HPDE6-E6E7 (cell line): ENCODE results near the gene ARHGEF37.

ENCODE experiments used
- DNase-seq: peaks from one replicate; pipeline ENCODE4 v3.0.0; 2011; ENCODE audit warnings: missing footprints; ENCODE audit errors: extremely low spot score

The ARHGEF37 gene

DNA sequence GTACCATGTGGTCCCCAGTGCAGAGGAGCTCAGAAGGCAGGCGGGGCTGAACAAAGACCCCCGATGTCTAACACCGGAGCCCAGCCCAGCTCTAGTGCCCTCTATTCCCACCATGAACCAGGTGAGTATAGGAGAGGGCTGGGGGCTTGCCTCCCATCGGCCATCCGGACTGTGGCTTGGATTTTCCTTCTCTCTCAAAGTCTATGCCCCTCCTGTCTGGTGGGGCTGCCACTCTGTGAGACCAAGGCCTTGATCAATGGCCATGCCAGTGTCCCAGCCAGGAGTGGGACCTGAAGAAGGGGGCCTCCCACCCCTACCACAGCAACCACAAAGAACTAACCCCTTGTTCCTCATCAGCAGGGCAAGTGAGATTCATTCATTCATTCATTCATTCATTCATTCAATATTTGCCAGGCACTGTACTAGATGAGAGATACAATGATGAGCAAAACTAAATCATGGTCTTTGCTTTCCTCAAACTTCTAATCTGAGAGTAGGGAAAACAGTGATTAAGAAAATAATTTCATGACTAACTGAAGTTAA is 47.6 kb downstream of the ARHGEF37 start:
- no peak for DNase-seq

DNA sequence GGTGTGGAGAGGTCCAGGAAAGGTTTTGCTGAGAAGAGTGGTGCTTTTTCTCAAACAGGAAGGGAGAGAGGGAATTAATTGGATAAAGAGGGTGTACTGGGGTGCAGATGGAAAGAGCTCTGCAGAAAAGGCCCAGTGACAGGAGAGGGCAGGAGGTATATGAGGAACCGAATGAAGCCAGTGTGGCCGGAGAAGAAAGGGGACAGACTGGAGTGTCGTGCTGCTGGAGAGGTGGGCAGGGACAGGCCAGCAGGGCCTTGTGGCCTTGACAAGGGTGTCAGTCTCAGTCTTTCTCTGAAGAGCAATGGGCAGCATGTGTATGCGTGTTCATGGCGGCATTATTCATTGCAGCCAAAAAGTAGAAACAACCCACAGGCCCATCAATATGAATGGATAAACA is 48.1 kb downstream of the ARHGEF37 start:
- DNase-seq = no peak

DNA sequence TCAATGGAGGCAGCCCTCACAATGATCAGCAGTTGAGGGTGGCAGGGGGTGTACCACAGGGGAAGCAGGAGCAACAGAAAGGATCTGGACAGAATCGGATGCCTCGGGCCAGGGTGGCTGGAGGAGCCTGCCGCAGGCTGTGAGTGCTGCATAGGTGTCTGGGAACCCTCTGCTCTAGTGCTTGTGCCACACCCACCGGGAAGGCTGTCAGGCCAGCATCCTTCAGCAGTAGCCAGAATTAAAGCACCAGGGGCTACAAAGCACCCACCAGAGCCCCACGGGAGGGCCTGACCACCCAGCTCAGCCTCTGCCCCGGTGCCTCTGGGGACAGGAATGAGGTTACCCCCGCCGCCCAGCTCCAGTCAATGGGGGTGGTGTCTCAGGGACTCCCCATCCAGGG is 49.0 kb downstream of the ARHGEF37 start:
- DNase-seq = no peak

DNA sequence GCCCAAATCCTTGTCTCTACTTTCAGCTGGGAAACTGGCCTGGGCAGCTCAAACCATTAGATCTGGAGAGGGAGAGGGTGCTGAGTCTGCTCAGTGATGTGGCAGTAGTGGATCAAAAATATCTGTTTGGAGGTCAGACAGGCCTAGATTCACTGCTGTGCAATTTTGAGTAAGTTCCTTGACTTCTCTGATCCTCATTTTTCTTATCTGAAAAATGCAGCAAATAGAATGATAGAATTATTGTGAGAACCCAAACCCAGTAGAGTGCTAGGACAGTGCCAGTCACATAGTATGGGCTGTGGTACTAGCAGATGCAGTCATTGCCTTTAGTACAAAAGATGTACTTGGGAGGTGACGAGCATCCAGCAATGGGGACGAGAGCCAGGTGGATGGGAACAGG is 50.2 kb downstream of the ARHGEF37 start:
- no peak for DNase-seq

DNA sequence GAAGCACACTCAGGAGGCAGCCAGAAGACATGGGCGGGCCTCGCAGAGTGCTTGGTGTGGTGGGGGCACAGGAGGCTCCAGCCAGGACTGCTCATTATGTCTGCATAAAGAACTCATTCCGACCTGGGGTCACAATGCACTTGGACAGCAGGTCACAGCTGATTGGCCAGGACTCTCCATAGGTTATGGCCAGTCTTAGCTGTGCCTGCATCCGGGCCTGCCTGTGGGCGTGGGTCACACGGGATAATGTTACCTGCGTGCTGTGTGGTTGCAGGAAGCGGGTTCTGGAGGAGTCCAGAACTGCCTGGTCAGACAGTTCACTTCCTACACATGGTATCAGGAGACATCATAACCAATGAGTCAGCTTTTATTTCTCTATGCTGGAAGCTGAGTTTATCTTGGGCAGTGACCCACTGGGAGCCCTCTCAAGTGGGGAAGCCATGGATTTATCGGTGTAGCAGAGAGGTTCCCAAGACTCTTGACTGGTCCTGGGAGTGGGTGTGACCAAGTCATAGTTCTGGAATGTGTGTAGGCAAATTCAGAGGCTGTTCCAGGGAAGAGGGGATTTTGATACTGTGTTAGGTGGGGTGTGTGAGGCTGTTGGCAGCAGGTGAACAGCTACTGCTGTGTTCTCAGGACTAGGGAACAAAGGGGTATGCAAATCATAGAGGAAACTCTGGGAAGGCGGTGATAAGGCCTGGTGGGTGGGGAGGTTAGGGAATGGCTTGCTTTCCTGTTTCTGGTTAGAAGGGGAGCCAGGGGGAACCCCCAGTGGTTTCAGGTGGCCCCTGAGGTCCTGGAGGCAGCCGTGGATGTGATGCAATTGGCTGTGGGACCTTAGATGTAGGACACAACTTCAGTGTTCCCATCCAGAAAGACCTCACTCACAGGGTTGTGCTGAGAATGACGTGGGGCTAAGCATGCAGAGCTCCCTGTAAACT is 51.3 kb downstream of the ARHGEF37 start:
- DNase-seq = peak; percentile 57

DNA sequence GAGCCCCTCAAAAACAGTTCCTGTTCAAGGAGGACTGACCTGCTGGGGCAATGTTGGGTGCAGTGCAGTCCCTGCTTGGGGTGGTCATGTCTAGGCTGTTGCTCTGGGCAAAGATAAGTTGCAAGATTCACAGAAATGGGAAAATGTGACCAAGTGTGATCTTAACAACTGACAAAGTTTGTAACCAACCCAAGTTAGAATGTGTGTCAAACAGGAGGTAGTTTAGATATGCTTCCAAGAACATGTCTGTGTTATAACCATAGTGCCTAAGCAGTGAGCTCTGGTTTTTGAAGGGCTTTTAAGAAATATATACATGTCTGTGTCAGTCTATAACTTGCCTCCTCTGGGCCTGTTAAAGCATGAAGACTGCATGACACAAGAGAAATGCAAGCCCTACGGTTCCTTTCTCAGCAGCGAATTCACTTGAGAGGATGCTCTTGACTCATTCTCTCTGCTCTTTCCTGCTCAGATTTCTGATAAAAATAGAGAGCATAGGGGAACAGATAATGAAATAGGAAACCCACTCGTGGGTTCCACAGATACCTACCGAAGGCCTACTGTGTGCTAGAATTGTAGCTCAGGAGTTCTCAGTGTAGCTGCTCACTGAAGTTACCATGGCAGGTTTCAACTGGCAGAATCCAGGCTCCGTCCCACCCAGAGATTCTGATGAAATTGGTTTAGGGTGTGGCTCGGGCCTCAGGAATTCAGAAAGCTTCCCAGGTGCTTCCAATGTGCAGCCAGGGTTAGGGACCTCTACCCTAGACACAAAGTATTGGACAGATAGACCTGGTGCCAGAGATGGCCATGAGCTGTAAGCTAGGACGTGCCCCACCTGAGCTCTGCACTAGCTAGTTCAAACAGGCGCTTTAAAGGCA is 52.4 kb downstream of the ARHGEF37 start:
- DNase-seq = no peak

DNA sequence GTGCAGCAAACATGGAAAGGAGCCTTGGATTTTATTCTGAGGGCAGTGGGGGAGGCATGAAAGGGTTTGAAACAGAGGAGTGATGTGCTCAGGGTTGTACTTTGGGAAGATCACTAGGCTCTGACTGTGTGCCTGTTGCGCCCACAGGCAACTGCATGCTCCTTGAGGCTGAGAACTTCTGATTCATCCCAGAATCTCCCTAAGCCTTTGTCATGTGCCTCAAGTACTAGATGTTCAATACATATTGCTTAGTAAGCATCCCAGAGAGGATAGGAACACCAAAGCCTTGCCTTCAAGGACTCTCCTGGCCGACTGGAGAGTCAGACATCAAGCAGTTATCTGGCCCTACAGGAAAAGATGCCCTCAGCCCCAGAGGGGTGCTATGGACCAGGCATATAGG is 54.1 kb downstream of the ARHGEF37 start:
- DNase-seq = no peak

DNA sequence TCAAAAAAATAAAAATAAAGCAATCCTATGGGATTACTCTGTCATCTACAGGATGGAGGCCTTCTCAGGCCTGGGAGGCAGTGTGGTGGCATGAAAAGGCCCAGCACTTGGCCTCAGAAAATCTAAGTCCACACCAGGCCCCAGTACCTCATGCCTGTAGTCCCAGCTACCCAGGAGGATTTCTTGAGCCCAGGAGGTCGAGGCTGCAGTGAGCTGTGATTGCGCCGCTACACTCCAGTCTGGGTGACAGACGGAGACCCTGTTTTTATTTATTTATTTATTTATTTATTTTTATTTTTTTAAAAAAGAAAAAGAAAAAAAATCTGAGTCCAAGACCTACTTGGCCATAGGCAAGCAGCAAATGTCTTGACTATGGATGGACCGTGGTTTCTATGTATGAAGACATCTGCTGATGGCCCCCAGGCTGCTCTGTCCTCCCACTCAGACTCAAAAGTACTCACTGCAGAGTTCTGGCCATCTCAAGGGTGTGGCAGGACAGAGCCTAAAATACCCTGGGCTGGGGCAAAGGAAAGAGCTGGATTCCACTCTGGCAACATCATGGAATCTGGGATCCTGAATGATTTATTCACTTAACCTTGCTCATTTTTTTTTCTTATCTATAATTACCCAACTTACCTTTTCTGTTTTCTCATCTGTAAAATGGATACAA is 55.0 kb downstream of the ARHGEF37 start:
- DNase-seq = no peak

DNA sequence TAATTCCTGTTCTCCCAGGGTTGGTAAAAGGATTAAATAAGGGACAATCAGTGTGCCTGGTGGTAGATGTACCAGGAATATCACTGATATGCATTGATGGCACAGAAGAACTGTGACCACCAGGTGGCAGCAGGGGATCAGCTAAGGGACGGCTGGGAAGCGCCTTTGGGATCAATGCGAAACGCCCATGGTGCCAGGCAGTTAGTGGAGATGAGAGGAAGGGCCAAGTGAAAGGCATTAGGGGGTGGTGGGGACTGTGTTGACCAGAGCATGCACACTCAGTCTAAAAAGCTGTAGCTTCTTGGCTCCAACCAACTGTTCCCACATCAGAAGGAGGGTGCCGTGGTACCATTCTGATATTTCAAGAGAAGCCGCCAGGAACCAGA is 55.6 kb downstream of the ARHGEF37 start:
- DNase-seq = peak; percentile 55

DNA sequence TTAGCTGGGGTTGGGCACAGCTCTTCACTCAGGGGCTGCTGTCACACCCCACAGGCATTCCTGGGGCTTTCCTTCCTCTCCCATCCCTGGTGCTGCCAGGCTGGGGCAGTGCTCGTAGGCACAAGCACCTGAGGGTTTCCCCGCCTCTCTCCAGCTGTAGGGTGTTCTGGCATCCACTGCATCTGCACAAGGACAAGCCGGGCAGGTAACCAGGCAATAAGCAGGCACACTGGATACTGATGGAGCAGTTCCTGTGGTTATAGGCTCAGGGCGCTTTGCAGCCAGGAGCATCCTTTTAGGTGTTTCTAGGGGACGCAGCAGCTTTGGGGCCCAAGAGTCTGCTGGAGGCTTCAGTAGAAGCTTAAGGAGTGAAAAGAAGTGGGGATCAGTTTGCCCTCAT is 56.8 kb downstream of the ARHGEF37 start:
- no peak for DNase-seq

DNA sequence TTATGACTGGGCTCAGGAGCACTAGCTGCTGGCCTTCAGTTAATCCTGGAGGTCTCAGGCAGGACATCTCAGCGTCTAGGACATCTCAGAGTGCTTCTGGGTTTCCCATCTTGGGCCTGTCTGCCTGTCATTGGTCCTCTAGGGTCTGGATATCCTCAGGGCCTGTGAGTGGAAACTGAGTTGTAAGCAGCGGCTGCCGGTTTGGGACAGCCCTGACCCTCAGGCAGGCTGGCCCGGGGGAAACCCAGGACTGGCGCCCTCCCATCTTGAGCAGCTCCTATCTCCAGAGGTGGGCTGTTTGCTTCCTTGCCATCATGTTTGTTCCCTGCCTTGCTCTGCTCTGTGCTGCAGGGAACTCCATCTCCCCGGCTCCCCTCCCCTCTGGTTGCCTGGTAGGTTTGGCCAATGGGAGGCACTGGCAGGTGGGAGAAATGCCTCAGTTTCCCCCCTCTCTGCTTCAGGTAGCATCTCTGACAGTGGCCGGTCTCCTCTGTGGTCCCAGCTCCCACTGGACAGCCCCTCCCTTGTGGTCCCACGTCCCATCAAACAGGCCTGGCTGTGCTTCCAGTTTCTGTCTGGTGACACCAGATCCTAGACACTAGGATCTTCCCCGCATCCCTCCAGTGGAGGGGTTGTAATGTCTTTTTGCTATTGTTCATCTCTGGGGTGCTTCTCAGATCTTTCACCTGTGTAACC is 57.4 kb downstream of the ARHGEF37 start:
- DNase-seq = no peak

DNA sequence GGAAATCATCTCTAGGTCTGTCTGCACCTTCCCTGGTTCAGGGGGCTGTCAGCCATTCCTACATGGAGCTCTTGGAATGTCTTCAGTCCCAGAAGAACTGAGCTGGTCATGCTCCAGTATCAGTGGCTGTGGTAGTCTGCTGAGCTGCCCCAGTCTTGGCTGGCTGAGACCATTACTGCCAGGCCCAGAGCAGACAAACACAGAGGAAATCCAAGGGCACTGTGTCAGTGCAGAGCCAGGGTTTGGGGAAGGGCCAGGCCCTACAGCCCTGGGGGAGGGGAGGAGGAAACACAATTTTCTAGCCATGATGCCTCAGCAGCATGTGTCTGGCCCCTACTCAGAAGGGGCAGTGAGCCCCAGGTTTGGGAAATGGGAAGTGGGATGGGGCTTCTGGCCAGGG is 58.4 kb downstream of the ARHGEF37 start:
- DNase-seq = no peak

DNA sequence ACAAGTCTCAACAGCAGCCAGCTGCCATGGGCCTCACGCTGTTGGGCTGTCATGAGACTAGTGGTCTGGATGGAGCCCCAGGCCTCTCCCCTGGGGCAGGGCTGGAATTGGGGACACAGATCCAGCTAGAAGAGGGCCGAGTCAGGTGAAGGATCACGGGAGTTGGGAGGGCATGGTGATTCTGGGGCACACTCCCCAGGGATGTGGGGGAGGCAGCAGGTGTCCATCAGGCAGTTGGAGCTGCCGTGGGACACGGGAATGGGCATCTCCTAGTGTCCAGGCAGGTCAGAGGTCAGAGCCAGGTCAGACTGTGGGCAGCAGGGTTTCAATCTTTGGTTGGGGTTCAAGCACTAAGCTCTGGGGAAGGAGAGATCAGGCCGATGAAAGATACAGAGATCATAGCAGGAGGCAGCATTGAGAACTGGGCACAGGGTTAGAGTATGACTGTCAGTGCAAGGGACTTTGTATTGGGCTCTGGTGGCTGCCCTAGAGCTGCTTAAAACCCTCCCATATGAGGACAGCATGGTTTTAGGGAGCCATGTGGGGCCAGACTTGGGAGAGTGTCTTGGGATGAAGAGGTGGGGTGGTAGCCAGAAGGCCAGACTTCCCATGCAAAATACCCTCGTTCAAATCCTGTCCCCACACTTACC is 59.2 kb downstream of the ARHGEF37 start:
- no peak for DNase-seq

DNA sequence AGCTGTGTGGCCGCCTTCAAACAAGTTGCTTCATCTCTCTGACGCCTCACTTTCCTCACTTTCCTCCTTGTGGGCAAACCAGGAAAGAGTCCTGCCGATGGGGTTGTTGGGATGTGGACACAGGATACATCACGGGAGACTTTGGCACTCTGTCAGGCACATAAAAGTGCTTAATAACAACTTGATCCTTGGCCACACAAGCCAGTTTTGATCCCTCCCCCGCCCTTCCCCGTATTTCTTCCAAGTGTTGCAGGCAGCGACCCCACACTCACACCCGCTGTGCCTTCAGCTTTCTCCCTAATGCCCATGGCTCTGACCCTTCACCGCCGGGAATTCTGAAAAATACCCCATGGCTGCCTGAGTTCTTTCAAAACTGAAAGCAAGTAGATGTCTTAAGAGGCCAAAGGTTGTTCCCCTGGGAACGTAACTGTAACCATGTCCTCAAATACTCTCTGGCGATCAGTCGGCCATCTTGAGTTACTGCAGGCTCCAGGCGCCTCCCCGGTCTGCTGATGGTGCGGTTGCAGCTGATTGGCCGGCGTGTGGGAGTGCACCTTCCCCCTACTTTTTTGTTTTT is 59.8 kb downstream of the ARHGEF37 start:
- DNase-seq = no peak

DNA sequence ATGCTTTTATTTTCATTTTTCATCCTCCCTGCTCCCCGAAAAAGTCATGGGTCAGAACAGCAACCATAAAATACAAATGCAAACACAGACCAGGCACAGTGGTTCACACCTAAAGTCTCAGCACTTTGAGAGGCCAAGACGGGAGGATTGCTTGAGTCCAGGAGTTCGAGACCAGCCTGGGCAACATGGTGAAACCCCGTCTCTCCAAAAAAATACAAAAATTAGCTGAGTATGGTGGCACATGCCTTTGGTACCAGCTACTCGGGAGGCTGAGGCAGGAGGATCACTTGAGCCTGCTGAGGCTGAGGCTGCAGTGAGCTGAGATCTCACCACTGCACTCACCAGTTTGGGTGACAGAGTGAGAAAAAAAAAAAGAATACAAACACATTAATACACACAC is 60.3 kb downstream of the ARHGEF37 start:
- DNase-seq = no peak

DNA sequence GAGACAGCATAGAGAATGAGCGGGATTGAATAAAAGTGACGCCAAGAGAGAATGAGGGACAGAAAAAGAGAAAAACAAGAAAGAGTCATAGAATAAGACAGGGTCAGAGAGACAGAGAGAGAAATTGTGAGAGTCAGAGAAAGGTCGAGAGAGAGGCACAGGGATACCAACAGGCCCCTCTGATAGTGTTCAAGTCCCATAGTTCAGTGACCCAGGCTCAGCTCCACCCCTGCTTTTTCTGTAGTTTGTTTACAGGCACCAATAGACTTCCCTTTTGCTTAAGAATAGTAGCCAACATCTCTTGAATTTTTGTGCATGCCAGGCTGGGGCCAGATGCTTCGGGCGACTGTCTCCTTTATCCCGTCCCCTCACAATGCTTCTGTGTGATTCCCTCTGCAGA is 62.5 kb downstream of the ARHGEF37 start:
- DNase-seq = no peak

DNA sequence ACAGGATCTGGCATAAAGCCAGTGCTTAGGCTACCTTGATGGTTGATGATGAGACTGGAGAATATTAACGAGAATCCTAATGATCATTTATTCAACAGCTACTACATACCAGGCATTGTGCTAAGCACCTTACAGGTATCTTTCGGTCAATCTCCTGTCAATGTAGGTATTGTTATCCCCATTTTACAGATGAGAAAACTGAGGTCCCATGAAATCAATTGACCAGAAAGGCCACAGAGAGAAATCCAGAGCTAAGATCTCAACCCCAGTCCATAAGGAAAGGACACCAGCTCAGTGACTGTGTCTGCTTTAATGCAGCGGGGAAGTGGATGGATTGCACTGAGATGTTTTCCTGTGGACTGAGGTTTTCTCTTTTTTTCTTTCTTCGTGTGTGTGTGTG is 63.3 kb downstream of the ARHGEF37 start:
- DNase-seq = no peak

DNA sequence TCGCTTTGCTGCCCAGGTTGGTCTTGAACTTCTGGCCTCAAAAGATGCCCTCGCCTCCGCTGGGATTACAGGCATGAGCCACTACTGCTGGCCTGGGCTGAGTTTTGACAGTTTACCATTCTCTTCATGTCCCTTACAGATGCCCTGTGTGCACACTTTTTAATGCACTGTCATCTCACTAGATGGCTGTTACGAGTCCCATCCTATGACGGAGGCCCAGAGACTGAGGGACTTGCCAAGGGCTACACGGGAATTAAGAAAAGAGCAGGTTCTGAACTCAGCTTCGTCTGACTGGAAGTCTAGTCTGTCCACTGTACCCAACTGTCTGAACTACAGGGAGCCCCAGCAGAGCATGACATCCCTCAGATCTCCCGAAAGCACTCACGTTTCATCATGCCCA is 63.9 kb downstream of the ARHGEF37 start:
- no peak for DNase-seq

DNA sequence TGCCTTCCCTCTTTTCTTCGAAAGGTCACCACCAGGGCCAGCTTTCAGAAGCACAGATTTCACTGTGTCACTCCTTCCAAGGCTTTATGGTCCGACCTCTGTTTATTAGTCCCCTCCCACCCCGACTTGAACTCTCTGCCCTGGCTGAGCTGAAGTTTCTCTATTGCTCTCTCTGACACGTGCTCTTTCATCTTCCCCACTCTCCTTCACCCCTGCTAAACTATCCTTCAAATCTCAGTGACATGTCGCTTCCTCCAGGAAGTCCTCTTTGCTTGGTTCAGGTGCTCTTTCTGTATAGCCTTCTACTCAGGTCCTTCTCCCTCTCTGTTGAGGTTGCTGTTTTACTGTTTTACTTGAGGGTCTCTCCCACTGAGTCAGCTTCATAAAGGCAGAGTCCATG is 64.4 kb downstream of the ARHGEF37 start:
- DNase-seq = no peak

DNA sequence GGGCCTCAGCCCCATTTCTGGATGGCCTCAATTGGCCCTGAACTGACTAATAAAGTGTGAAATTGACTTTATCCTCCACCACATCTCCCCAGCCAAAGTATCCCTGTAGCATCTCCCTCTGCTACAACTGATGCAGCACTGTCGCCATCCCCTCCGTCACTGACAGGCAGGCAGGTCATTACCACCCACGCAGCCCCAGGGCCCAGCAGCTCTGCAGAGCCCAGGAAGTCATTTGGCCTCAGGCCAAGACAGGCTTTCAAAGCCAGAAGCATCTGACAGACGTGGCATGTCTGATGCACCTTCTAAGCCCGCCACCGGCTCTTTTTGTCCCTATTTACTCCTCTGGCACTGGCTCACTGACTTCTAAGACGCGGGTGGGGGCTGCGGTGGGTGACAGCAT is 65.3 kb downstream of the ARHGEF37 start:
- no peak for DNase-seq

DNA sequence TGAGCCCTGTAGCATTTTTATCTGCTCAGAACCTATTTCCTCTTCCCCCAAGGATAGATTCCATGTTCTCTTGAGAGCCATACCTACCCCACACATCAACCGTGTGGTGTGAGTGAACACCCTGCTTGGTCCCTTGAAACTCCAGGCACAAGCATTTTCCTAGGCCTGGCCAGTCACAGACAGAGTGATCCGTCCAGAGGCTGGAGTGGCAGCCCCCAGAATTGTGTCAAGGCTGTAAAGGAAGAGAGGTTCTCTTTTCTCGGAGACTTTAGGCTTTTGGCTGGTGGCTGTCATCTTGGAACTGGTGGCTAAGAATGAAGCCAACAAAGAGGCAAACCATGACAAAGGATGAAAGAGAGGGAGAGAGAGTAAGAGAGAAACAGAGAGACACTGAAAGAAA is 66.0 kb downstream of the ARHGEF37 start:
- no peak for DNase-seq
